ENCODE data around the gene MFAP2.
A peak's percentile ranks its signal among the peaks of the same experiment; 100 is the strongest.

MFAP2 gene, protein sequence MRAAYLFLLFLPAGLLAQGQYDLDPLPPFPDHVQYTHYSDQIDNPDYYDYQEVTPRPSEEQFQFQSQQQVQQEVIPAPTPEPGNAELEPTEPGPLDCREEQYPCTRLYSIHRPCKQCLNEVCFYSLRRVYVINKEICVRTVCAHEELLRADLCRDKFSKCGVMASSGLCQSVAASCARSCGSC

DNA sequence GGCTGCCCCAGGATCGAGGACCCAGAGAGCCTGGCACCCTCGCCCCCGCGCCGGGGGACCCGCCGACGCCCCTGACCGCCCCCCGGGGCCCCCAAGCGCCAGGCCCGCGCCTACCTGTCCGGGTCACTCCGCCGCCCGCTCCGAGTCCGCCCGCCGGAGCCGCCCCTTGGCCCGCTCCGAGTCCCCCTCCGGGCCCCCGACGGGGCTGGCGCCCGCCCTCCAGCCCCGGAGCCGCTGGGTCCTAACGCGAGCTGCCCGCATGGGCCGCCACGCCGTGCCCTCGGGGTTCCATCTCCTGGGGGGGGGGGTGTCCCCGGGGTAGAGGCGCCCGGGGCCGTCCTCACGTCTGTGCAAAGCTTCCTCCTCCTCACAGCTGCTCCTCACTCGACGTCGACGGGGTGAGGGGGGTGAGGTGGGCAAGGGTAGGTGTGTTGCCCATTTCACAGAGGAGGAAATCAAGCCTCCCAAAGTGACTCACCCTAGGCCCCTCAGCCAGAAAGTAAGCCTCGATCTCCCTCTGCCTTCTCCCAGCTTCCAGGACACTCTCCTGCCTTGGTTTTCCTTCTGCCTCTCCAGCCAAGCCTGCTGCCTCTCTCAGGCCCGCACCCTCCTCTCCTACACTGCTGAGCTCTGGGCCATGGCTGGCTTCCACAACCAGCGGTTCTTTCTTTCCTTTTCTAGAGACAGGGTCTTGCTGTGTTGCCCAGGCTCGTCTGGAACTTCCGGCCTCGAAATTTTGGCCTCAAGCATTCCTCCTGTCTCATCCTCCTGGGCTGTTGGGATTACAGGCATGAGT, at the start of gene MFAP2:
TSS of gene MFAP2 (minus strand) at position 148 of the 796 bp plus-strand sequence. CDS start 2,347 bp downstream, outside the sequence.
- peak within 1 kb of the TSS in 20 of 21 experiments; percentile 18 to 89 (median 78) for H3K27ac ChIP-seq
- peak within 1 kb of the TSS; percentile 26 to 49 (median 37) for H3K4me3 ChIP-seq

DNA sequence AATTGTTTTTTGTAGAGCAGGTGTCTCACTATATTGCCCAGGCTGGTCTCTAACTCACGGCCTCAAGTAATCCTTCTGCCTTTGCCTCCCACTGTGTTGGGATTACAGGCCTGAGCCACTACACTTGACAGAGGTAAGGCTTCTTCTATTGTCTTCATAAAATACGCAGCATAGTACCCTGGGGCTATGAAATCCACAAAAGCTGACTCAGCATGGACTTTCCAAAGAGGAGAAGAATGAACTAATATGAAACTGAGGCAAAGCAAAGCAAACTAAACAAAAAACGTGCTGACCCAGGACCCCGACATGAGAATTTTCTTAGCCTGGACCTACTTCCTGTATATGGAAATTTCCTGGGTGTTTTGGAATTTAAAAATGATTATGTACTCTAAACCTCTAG, 49.8 kb upstream of the MFAP2 start:
- H3K27ac ChIP-seq: no peak overlapping the region
- H3K4me3 ChIP-seq: no peak overlapping the region

DNA sequence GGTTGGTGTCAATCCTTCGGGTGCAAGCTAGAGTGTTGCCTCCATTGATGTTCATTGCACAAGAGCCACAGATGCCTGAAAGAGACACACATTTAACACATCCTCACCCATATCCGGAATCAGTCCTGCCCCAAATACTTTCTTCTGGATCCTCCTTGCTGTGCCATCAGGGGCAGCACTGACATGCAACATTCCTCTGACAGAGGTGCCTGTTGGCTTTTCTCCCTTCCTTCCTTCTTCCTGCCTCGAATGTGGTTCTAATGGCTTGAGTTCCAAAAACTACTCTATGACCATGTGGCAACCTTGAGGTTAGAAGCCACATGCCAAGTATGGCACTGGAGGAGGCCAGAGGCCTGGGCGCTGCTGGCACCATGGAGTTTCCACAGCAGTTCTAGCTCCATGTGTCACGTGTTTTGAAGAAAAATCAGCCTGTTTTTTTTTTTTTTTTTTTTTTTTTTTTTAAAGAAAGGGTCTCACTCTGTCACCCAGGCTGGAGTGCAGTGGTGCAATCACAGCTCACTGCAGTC, 48.3 kb upstream of the MFAP2 start:
- H3K27ac ChIP-seq: peak overlapping the region in 1 of 21 experiments; percentile 17
- no peak overlapping the region for H3K4me3 ChIP-seq

DNA sequence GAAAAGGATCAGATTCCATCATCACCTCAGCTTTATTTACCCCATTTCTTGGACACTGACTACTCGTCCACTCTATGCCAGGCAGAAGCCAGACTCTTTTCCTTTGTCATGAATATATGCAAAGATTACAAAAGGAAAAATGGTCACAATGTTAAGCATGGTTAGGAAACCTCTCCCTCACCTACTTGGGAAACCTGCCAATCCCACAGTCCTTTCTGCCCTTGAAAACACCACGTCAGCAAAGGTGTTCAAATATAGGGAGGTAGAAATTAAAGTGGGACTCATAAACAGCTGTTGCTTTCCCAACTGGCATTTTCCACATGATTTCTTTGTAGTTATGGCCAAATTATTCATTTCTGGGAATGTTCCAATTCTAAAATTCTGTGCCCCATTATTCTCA, 47.5 kb upstream of the MFAP2 start:
- H3K27ac ChIP-seq: peak overlapping the region in 1 of 21 experiments; percentile 17
- no peak overlapping the region for H3K4me3 ChIP-seq

DNA sequence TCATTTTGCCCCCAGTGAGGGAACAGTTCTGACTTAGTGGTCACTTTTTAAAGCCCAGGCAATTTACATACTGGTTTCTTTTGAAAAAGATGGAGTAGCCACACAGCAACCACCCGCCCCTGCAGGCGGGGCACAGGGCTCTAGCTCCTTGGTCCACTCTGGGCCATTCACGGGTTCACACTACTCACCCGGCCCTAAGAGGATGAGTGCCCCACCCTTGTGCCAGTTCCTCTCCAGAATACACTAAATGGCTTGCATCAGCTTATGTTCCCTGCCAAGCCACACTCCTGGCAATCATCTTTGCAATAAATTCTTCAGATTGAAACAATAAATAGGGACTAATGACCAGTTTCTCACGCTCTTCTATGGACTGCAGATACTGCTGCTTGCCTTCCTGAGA, 47.0 kb upstream of the MFAP2 start:
- H3K27ac ChIP-seq: peak overlapping the region in 1 of 21 experiments; percentile 17
- no peak overlapping the region for H3K4me3 ChIP-seq

DNA sequence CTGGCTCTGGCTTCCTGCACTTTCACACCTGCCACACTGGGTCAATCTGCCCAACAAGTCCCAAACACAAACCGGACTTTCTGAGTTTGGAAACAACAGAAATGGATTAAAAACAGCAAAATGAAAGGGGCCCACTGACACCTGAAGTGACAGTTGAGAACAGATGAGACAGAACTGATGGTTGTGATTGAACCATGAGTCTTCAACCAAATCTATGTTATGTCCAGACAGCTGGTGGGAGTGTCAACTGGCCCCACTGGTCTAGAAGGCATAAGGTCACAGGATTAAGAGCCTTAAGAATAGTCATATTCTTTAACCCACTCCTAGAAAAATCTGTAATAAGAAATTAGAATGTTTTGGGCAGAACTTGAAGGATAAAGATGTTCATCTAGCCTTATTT, 44.3 kb upstream of the MFAP2 start:
- Histone ChIP-seq H3K27ac (no peak overlapping the region), H3K4me3 (no peak overlapping the region)

DNA sequence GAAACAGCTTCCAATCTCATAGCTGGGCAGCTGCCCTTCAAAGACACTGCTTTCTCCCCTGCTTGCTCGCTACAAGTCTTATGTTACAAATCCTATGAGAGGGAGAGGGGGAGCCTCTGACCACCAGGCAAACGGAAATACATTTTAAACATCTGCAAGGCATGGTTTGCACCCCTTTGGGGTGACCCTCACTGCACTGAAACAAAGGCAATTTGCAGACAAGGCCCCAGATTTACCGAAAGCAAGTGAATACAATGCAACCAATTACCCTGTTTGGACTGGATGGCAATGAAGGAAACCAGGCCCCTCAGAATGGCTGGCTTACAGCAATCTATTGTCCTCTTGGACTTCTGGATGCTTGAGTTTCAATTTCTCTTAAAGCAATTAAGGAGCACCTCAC, 43.2 kb upstream of the MFAP2 start:
- peak overlapping the region in 1 of 21 experiments; percentile 35 for H3K27ac ChIP-seq
- no peak overlapping the region for H3K4me3 ChIP-seq

DNA sequence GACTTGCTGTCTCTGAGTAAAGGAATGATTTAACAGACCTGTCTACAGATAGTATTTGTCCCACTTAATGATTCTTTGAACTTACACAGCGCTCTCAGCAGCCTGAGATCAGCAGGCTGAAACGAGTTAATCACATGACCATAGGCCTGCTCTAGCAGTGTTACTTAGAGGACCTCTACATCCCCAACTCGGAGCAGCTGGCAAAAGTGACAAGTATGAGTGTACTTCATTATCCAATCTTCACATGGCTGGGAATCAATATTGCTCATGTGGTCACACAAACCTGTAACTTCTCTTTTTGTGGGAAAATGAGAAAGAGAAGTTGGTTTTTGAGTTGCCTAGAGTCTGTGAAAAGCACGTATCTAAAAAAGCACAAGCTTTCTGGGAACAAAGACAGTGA, 42.7 kb upstream of the MFAP2 start:
- Histone ChIP-seq H3K4me3 (no peak overlapping the region), H3K27ac (peak overlapping the region in 1 of 21 experiments; percentile 35)

DNA sequence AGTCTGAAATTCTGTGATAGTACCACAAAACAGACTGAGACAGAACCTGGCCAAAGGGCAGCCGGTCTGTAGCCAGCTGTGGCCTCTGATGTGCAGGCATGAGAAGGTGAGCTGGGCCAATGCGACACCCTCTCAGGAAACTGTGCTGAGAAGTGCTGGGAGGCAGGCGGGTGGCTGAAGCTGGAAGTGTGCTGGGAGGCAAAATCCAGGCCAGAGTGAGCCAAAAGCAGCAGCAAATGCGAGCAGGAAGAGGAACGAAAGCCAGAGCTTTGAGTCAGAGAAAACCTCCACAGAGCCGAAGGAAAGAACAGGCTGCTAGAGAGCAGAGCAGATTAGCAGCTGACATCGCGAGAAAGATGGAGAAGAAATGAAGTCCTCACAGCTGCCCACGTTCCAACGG, 41.5 kb upstream of the MFAP2 start:
- Histone ChIP-seq H3K4me3 (no peak overlapping the region), H3K27ac (no peak overlapping the region)

DNA sequence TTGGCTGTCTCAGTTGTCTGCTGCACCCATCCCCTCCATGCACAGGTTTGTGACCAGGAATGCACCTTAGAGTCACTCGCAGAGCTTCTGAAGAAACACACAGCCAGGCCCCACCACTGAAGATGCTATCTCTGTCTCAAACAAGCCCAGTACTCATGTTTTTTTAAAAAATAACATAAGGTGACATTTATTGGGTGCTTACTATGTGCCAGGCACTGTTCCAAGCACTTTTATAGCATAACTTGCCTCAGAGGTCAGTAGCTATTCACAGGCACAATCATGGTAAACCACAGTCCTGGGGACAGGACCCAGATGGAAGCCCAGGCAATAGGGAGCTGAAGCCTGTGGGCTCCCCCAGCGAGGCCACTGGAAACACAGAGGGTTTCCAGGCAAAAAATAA, 40.1 kb upstream of the MFAP2 start:
- no peak overlapping the region for H3K4me3 ChIP-seq
- H3K27ac ChIP-seq: no peak overlapping the region

DNA sequence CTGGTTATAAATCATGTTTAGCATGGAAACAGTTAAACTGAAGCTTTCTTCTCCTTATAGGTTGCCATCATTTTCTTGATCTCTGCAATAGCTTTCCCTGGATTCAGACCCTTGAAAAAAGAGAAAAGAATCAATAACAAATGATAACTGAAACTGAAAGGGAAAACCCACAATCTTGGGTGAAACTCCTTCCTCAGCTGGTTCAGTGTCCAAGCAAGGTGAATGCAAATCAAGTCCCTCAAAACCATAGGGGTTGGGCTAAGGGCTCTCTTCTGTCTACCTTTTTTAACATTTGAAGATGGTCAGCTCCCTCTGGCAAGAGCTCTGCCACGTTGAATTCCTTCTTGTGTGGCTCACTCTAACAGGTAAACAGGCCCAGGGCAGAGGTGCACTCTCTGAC, 38.4 kb upstream of the MFAP2 start:
- H3K27ac ChIP-seq: no peak overlapping the region

DNA sequence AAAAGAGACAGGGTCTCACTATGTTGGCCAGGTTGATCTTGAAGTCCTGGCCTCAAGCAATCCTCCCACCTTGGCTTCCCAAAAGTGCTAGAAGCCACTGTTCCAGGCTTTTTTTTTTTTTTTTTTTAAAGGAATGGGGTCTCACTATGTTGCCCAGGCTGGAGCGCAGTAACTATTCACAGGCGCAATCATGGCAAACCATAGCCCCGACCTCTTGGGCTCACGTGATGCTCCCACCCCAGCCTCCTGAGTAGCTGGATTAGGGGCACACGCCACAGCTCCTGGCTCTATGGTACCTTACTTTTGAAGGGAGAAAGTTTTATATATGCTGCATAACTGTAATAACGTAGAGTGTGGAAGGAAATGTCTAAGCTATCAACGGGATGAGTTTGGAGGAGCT, 37.0 kb upstream of the MFAP2 start:
- Histone ChIP-seq H3K4me3 (no peak overlapping the region), H3K27ac (no peak overlapping the region)

More for the DNA sequence above, 38.4 kb upstream of the MFAP2 start:
- H3K4me3 ChIP-seq: no peak overlapping the region

DNA sequence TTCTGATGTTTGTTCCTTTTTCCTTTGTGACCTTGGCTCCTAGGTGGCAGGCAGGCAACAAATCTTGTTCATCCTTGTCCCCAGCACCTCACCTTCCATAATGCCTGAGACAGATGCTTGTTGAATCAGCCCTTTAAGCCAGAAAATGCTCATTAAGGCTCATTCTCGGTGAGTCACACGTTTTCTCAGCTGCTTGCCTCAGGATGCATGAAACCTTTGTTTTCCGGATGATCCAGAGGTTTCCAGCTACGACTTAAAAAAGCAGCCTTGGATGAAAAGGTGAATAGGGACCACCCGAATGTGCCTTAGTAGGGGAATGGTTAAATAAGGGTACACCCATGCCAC, 35.9 kb upstream of the MFAP2 start:
- no peak overlapping the region for H3K4me3 ChIP-seq

DNA sequence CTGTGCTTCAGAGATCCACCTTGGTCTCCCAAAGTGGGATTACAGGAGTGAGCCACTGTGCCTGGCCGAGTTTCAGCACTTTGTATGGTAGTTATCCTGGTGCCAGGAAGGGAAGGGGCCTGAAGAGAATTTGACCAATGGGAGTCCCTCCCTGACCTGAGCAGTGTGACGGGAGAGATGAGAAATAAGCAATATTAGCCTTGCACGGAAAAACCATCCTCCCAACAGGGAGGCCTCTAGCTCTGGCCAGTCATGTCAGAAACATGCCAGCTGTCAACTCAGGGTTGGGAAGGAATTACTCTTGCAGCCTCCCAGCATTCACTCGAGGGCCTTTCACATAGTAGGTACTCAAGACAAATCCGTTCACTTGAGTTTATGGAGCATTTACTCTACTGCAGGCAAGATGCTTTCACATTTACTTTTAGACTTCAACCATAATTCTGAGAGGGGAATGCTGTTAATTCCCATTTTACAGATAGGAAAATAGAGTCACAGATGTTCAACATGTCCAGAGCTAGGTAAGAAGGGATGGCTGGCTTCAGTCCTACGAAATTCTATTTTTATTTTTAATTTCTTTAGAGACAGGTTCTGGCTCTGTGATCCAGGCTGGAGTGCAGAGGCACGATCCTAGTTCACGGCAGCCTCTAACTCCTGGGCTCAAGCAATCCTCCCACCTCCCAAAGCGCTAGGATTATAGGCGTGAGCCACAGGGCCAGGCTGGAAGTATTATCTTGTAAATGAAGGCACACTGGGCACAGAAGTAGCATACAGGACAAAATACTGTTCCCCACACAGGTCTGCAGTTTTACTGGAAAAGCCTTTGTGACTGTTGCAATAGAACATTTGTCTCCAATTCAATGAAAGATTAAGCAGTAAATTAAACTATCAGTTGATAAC, 34.5 kb upstream of the MFAP2 start:
- Histone ChIP-seq H3K27ac (no peak overlapping the region), H3K4me3 (no peak overlapping the region)

More for the DNA sequence above, 35.9 kb upstream of the MFAP2 start:
- no peak overlapping the region for H3K27ac ChIP-seq

DNA sequence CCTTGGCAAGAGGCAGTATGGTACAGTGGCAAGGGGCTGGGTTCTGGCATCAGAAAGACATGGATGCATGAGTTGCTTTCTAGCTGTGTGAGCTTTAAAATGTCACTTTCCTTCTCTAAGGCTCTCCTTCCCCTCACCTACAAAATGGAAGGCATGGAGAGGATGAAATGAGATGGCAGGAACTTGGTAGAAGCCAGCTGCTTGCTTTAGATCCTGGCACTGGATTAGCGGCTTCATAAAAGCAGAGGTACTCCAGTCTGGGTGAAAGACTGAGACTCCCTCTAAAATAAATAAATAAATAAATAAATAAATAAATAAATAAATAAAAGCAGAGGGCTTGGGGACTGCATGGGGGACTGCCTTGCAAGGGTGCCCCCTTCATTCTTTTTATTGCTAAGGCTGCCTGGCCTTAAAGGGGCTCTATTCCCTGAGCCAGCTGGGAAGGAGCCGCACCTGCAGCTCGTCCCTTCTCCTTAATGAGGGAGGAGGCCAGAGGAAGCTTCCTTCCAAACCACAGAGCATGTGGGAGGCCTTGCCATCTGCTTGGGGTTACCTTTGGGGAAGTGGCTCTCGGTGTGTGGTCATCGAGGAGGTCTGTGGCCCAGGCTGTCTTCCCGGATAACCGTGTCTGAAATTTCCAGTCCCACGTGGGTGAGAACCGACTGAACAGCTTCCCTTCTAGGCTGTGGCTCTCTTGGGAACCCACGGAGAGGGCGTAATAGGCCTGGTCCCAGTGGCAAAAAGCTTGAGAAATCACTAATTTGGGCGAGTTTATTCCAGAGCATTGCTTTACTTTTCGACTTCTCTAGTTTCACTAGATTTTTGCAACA, 33.3 kb upstream of the MFAP2 start:
- Histone ChIP-seq H3K4me3 (no peak overlapping the region), H3K27ac (no peak overlapping the region)

DNA sequence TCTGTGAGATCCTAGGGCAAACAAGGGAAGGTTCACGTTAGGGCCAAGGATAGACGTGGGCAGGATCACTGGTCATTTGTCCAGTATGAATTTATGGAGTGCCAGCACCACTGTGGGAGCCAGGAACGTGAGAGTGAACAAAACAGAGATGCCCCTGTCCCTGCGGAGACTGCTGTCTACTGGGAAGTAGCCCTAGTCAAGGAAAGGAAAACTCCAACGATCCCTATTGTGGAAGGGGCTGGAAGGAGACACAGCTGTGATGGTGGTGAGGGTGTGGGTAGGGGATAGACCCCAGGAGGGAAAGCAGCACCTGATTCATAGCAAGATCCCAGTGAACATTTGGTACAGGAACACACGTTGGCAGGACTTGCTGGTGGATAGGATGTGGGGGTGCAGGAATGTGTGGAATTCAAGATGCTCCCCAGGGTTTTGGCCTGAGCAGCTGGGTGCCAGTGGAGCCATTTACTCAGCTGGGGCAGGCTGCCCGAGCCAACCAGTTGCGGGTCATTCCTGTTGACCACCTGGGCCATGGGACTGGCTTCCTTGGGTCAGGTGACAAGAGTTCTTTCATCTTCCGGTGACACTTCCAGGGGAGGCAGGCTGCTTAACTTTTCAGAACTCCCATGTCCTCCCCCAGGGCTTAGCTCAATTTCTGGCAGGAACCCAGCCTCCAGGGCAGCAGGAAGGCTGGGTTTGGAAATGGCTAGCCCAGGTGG, 32.5 kb upstream of the MFAP2 start:
- no peak overlapping the region for H3K4me3 ChIP-seq
- no peak overlapping the region for H3K27ac ChIP-seq

DNA sequence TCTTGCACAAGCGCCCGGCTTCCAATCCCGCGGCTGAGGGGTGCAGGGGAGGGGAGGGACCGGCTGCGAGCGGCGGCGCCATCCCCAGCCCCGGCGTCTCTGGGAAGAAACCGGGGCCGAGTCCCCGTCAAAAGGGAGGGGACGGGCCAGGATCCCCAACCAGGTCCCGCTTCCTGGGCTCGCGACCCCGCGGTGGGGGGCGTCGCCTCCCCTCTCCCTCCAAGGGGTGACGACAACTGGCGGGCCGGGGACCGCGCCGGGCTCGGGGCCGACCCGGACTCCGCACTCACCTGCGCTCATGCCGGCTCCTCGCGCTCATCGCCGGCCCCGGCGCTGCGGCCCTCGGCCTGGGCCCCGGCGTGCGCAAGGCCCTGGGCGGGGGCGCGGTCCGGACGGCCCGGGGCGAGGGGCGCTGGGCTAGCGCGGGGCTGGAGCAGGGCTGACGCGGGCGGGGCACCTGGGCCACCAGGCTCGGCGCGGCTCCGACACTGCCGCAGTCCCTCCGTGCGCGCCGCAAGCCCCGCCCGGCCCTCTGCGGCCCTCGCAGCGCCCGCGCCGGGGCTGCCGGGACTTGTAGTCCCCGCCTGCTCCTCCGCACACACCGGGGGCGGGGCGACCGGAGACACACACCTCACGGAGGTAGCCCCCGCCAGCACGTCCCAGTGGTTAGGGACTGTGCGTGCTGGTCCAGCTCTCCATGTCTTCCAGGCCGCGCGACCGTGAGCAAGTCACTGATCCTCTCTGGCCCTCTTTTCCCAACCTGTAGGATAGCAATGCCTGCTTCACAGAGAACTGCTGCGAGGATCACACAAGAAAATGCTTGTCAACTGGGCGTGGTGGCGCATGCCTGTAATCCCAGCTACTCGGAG, 31.3 kb upstream of the MFAP2 start, which contains the start of gene ATP13A2:
TSS of gene ATP13A2 (minus strand) at position 490 of the 869 bp plus-strand sequence. CDS start at position 300, 190 bp downstream.
- peak within 1 kb of the TSS in 19 of 21 experiments; percentile 26 to 83 (median 72) for H3K27ac ChIP-seq
- H3K4me3 ChIP-seq: peak within 1 kb of the TSS; percentile 56 to 91 (median 81)

DNA sequence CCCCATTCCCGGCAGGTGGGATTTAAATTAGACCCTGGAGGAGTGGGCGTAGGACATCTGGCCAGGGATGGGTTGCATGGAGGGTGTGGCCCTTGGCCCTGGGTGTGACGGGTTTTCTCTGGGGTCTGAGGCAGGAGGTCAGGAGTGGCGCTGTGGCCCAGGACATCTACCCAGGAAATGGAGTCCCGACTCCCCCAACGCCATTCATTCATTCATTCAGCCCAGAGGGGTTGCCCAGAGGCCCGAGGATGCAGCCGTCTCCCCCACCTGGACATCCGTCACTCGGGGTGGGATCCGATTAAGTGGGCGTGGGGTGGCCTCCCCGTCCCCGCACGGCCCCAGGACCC, 30.6 kb upstream of the MFAP2 start:
- peak overlapping the region; percentile 56 to 91 (median 81) for H3K4me3 ChIP-seq
- H3K27ac ChIP-seq: peak overlapping the region in 18 of 21 experiments; percentile 26 to 83 (median 72)
